ENCODE data around the gene RFC1. TPM values are rescaled to one million over a fixed set of nuclear protein-coding genes. Genes with fewer than 3 reads are reported as not detected.
"Not testable (repeated sequence)": the region's sequence is repeated elsewhere in the genome, so short reads cannot be mapped to it uniquely, and the experiment has no call there.

The RFC1 gene
- total and polyA plus RNA-seq, 10 donors: 8.0 to 54.9 (median 41.8) TPM

DNA sequence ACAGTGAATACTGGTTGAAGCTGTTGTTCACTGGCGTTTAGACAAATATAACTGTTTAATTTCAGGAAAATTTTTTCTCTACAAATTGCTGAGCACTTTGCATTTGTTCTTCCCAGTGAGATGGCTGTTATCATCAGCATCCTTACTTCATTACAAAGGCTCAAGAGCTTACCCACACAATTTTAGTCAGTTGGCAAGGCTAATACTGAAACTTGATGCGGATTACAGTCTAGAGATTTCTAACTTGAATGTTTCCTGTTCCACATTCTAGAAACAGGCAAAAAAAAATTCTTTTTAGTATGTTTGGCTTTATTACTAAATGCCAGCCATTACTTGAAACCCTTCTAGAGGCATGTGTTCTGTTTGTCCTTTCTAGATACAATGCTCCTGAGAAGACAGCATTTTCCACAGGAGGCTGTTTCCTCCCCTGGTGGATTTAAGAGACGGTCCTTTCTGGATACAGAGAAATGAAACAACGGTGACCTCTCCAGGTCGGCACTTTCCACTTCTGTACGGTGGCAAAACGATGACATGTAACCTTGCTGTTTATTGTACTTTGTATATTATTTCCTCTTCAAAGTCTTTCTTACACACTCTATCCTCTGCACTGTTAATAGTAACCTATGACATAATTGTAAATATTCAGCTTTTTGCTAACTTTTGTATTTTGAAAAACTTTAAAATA, 80.9 kb downstream of the RFC1 start:
- intact Hi-C loops (cut with DNase I; ENCODE audit: low total_unique reads): no loop called here
- Histone ChIP-seq H3K4me3 (no peak overlapping the region), H3K27ac (no peak overlapping the region), H3K36me3 (peaks cover 0 to 64% (median 46%) of the 10 kb centered on the region in 6 donors), H3K9me3 (no peaks in the 10 kb centered on the region), H3K4me1 (no peaks in the 10 kb centered on the region), H3K27me3 (replicated peaks in 1 of 7) (no peaks in the 10 kb centered on the region)
- DNase-seq: no peak
- TF ChIP-seq POLR2AphosphoS5 (IDR thresholded peaks at IDR 0.05) (no peak), POLR2A (IDR thresholded peaks at IDR 0.05) (no peak)
- TF ChIP-seq, protein P1, sequence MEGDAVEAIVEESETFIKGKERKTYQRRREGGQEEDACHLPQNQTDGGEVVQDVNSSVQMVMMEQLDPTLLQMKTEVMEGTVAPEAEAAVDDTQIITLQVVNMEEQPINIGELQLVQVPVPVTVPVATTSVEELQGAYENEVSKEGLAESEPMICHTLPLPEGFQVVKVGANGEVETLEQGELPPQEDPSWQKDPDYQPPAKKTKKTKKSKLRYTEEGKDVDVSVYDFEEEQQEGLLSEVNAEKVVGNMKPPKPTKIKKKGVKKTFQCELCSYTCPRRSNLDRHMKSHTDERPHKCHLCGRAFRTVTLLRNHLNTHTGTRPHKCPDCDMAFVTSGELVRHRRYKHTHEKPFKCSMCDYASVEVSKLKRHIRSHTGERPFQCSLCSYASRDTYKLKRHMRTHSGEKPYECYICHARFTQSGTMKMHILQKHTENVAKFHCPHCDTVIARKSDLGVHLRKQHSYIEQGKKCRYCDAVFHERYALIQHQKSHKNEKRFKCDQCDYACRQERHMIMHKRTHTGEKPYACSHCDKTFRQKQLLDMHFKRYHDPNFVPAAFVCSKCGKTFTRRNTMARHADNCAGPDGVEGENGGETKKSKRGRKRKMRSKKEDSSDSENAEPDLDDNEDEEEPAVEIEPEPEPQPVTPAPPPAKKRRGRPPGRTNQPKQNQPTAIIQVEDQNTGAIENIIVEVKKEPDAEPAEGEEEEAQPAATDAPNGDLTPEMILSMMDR (IDR thresholded peaks at IDR 0.05 in 8 of 11, conservative IDR thresholded peaks at IDR 0.05 in 3 of 11): no peak
- 69 to 80% (median 75%) methylated on average over 7 of the region's 7 CpGs for WGBS, 5 donors

DNA sequence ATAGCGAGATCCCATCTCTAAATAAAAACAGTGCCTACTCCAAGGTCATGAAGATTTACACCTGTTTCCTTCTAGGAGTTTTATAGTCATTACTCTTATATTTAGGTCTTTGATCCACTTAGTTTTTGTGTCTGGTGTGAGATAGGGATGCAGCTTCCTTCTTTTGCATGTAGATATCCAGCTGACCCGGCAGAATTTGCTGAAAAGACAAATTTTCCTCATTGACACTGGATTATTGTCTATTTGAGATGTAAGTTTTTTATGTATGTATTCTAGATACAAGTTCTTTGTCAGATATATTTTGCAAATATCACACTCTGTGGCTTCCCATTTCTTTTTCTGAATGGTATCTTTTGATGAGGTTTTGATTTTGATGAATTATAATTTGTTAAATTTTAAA, 85.4 kb downstream of the RFC1 start:
- no peaks in the 10 kb centered on the region for H3K27me3 ChIP-seq (replicated peaks in 1 of 7)
- no peak overlapping the region for H3K4me3 ChIP-seq
- H3K27ac ChIP-seq: no peak overlapping the region
- H3K9me3 ChIP-seq: no peaks in the 10 kb centered on the region
- H3K36me3 ChIP-seq: peaks cover 0 to 58% (median 12%) of the 10 kb centered on the region in 6 donors
- no peak for DNase-seq
- TF ChIP-seq, protein P1 (IDR thresholded peaks at IDR 0.05 in 8 of 11, conservative IDR thresholded peaks at IDR 0.05 in 3 of 11): no peak
- TF ChIP-seq POLR2A (IDR thresholded peaks at IDR 0.05) (no peak), POLR2AphosphoS5 (IDR thresholded peaks at IDR 0.05) (no peak)
- intact Hi-C loops (cut with DNase I; ENCODE audit: low total_unique reads): no loop called here
- 88 to 96% (median 92%) methylated on average over 2 of the region's 2 CpGs for WGBS, 5 donors
- no peaks in the 10 kb centered on the region for H3K4me1 ChIP-seq

DNA sequence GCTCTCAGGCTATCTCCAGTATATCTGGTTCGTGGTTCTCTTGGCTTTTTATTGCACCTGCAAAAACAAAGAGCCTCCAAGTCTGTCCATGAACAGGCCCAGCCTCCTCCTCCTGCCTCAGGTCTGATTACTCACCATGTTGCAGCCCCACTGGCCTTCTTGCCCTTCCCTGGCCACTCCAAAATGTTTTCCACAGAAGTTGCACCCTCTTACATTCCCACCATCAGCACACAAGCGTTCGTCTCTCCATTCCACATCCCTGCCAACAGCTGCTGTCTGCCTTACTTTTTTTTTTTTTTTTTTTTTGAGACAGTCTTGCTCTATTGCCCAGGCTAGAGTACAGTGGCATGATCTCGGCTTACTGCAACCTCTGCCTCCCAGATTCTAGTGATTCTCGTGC, 86.7 kb downstream of the RFC1 start:
- no peak for DNase-seq
- TF ChIP-seq, protein P1 (IDR thresholded peaks at IDR 0.05 in 8 of 11, conservative IDR thresholded peaks at IDR 0.05 in 3 of 11): no peak
- TF ChIP-seq POLR2A (IDR thresholded peaks at IDR 0.05) (no peak), POLR2AphosphoS5 (IDR thresholded peaks at IDR 0.05) (no peak)
- Histone ChIP-seq H3K4me1 (no peaks in the 10 kb centered on the region), H3K9me3 (no peaks in the 10 kb centered on the region), H3K36me3 (peaks cover 0 to 62% (median 16%) of the 10 kb centered on the region in 6 donors), H3K27me3 (replicated peaks in 1 of 7) (no peaks in the 10 kb centered on the region), H3K27ac (no peak overlapping the region), H3K4me3 (no peak overlapping the region)
- WGBS, 5 donors: 90 to 96% (median 92%) methylated on average over 5 of the region's 5 CpGs
- intact Hi-C loops (cut with DNase I; ENCODE audit: low total_unique reads): no loop called here

DNA sequence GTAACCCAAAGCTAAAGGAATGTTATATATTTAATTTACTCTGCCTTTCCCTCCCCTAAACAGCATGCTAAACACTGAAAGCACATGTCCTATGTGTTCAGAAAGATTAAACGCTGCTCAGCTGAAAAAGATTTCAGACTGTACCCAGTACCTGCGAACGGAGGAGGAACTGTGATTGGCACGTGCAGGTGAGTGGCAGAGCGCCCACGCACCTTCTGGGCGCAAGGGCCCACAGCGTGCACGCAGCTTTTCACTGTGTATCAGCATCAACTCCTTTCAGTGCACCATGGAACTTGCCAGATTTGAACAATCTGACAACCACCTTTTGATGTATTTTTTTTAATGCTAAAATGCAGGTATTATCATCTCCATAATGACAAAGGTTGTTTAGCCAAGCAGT, 87.7 kb downstream of the RFC1 start:
- no peak overlapping the region for H3K27ac ChIP-seq
- H3K36me3 ChIP-seq: peaks cover 0 to 72% (median 22%) of the 10 kb centered on the region in 6 donors
- H3K4me3 ChIP-seq: no peak overlapping the region
- no peak for DNase-seq
- no peaks in the 10 kb centered on the region for H3K27me3 ChIP-seq (replicated peaks in 1 of 7)
- no peaks in the 10 kb centered on the region for H3K4me1 ChIP-seq
- H3K9me3 ChIP-seq: no peaks in the 10 kb centered on the region
- intact Hi-C loops (cut with DNase I; ENCODE audit: low total_unique reads): no loop called here
- 94 to 95% (median 95%) methylated on average over 9 of the region's 9 CpGs for WGBS, 5 donors
- TF ChIP-seq POLR2A (IDR thresholded peaks at IDR 0.05): no peak
- no peak for TF ChIP-seq POLR2AphosphoS5 (IDR thresholded peaks at IDR 0.05)

DNA sequence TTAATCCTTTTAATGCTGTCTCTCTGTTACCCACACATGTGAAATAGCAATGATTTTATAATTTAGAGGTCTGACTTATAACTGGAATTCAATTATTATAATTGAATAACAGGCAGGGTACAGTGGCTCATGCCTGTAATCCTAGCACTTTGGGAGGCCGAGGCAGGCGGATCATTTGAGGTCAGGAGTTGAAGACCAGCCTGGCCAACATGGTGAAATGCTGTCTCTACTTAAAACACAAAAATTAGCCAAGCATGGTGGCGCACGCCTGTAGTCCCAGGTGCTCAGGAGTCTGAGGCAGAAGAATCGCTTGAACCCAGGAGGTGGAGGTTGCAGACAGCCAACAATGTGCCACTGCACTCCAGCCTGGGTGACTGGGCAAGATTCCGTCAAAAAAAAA, 88.5 kb downstream of the RFC1 start:
- intact Hi-C loops (cut with DNase I; ENCODE audit: low total_unique reads); H3K4me3 ChIP-seq; H3K27me3 ChIP-seq (replicated peaks in 1 of 7); H3K27ac ChIP-seq; H3K4me1 ChIP-seq; DNase-seq; H3K9me3 ChIP-seq: not testable (repeated sequence)
- 86 to 93% (median 91%) methylated on average over 6 of the region's 6 CpGs for WGBS, 5 donors
- peaks cover 0 to 80% (median 28%) of the 10 kb centered on the region in 6 donors for H3K36me3 ChIP-seq

Measured in spleen (tissue), 11 donors.